ENCODE results near the gene CSTPP1. TPM values are rescaled to one million over a fixed set of nuclear protein-coding genes. Genes with fewer than 3 reads are reported as not detected.

CSTPP1 gene
- total RNA-seq, 2 donors from 2014 or later: 23.4 to 27.6 TPM

- H3K4me3 ChIP-seq: no peak overlapping the region
- no peak for ATAC-seq (ENCODE audit: insufficient number of reproducible peaks, low FRiP score, low read depth)
- no peak overlapping the region for H3K27ac ChIP-seq
- H3K27me3 ChIP-seq (replicated peaks; ENCODE audit: insufficient read depth): no peaks in the 10 kb centered on the region
- H3K36me3 ChIP-seq: no peaks in the 10 kb centered on the region
- H3K4me1 ChIP-seq (ENCODE audit: control insufficient read depth in 1 of 2, low read depth in 2 of 2): peaks cover 0 to 9% of the 10 kb centered on the region in 2 donors
- H3K9me3 ChIP-seq: no peaks in the 10 kb centered on the region
- no peak for TF ChIP-seq CTCF (IDR thresholded peaks at IDR 0.05)
- no peak for DNase-seq (ENCODE audit: low spot score)
Observed at GRCh38 chr11:47149782-47150181, 213.2 kb downstream of the CSTPP1 start.

- Histone ChIP-seq H3K27ac (no peak overlapping the region), H3K27me3 (replicated peaks; ENCODE audit: insufficient read depth) (no peaks in the 10 kb centered on the region), H3K36me3 (no peaks in the 10 kb centered on the region), H3K4me1 (ENCODE audit: control insufficient read depth in 1 of 2, low read depth in 2 of 2) (peaks cover 0 to 9% of the 10 kb centered on the region in 2 donors), H3K4me3 (no peak overlapping the region), H3K9me3 (no peaks in the 10 kb centered on the region)
- TF ChIP-seq CTCF (IDR thresholded peaks at IDR 0.05): no peak
- DNase-seq (ENCODE audit: low spot score) (no peak), ATAC-seq (ENCODE audit: insufficient number of reproducible peaks, low FRiP score, low read depth) (no peak)
Observed at GRCh38 chr11:47152126-47152952, 215.8 kb downstream of the CSTPP1 start.

- Histone ChIP-seq H3K4me1 (ENCODE audit: control insufficient read depth in 1 of 2, low read depth in 2 of 2) (peaks cover 0 to 9% of the 10 kb centered on the region in 2 donors), H3K9me3 (no peaks in the 10 kb centered on the region), H3K27me3 (replicated peaks; ENCODE audit: insufficient read depth) (no peaks in the 10 kb centered on the region), H3K27ac (no peak overlapping the region), H3K4me3 (no peak overlapping the region), H3K36me3 (no peaks in the 10 kb centered on the region)
- TF ChIP-seq CTCF (IDR thresholded peaks at IDR 0.05): peak; percentile 92
- ATAC-seq (ENCODE audit: insufficient number of reproducible peaks, low FRiP score, low read depth): no peak
- no peak for DNase-seq (ENCODE audit: low spot score)
Observed at GRCh38 chr11:47152953-47153950, 216.7 kb downstream of the CSTPP1 start.

GRCh38 chr11:47154616-47155570 is 218.3 kb downstream of the CSTPP1 start:
- peaks cover 3% of the 10 kb centered on the region for H3K36me3 ChIP-seq
- H3K4me1 ChIP-seq (ENCODE audit: control insufficient read depth in 1 of 2, low read depth in 2 of 2): no peaks in the 10 kb centered on the region
- no peak for TF ChIP-seq CTCF (IDR thresholded peaks at IDR 0.05)
- H3K4me3 ChIP-seq: no peak overlapping the region
- no peaks in the 10 kb centered on the region for H3K9me3 ChIP-seq
- no peak for ATAC-seq (ENCODE audit: insufficient number of reproducible peaks, low FRiP score, low read depth)
- no peak overlapping the region for H3K27ac ChIP-seq
- H3K27me3 ChIP-seq (replicated peaks; ENCODE audit: insufficient read depth): no peaks in the 10 kb centered on the region
- no peak for DNase-seq (ENCODE audit: low spot score)
